CD14-positive monocyte (primary cell): Measurements from ENCODE around the gene NCBP1. TPM values are rescaled to one million over a fixed set of nuclear protein-coding genes. Genes with fewer than 3 reads are reported as not detected.

Experiments used
- DNase-seq, 3 donors: peaks; one replicate each; pipeline ENCODE4 v3.0.0-alpha.2; 2011 to 2022
- H2AFZ ChIP-seq: 2 replicates; pipeline ENCODE4 v1.6.0; 2012; ENCODE audit warnings: mild to moderate bottlenecking, low read depth, low read length, inconsistent platforms; ENCODE audit not compliant: insufficient read depth, poor library complexity, severe bottlenecking
- H3K27ac ChIP-seq, 2 donors: 1 replicate in 1 of 2; 2 replicates in 1 of 2; pipeline ENCODE4 v1.5.1; 2012 to 2013; ENCODE audit warnings: low read length in 2 of 2, control low read depth in 1 of 2, inconsistent platforms in 1 of 2, low read depth in 1 of 2, mild to moderate bottlenecking in 1 of 2
- H3K27me3 ChIP-seq, 2 donors: one replicate each; pipeline versions ENCODE4 v1.6.0 to v1.6.1; 2011 to 2013; ENCODE audit warnings: low read length in 2 of 2; ENCODE audit not compliant: control insufficient read depth in 2 of 2, insufficient read depth in 2 of 2
- H3K36me3 ChIP-seq, 2 donors: replicated peaks in 1 of 2; 1 replicate in 1 of 2; 2 replicates in 1 of 2; pipeline versions ENCODE4 v1.5.1 to v1.6.1; 2012 to 2013; ENCODE audit warnings: low read length in 2 of 2, control low read depth in 1 of 2, inconsistent platforms in 1 of 2, mild to moderate bottlenecking in 1 of 2; ENCODE audit not compliant: insufficient read depth in 2 of 2, control insufficient read depth in 1 of 2
- H3K4me1 ChIP-seq, 2 donors: 1 replicate in 1 of 2; 2 replicates in 1 of 2; pipeline versions ENCODE4 v1.5.1 to v1.6.1; 2012 to 2013; ENCODE audit warnings: low read length in 2 of 2, control low read depth in 1 of 2, inconsistent platforms in 1 of 2, mild to moderate bottlenecking in 1 of 2, moderate library complexity in 1 of 2; ENCODE audit not compliant: insufficient read depth in 2 of 2, control insufficient read depth in 1 of 2
- H3K4me2 ChIP-seq: replicated peaks from 2 replicates; pipeline ENCODE3; 2012; ENCODE audit warnings: low read length, moderate library complexity, mild to moderate bottlenecking; ENCODE audit not compliant: poor library complexity, severe bottlenecking; ENCODE audit errors: extremely low read depth
- H3K4me3 ChIP-seq, 3 experiments: fragments of 200-600 bp in 1 of 3; sonication (generic) in 1 of 3; replicated peaks in 1 of 3; 1 replicate in 2 of 3; 2 replicates in 1 of 3; pipeline ENCODE4 v1.5.1; 2011 to 2013; ENCODE audit warnings: low read length in 3 of 3, mild to moderate bottlenecking in 3 of 3, control low read depth in 2 of 3, low read depth in 2 of 3, inconsistent platforms in 1 of 3, moderate library complexity in 1 of 3
- H3K79me2 ChIP-seq: 2 replicates; pipeline ENCODE4 v1.6.0; 2012; ENCODE audit warnings: mild to moderate bottlenecking, control low read depth, inconsistent platforms, low read length, moderate library complexity; ENCODE audit not compliant: insufficient read depth
- H3K9ac ChIP-seq: 2 replicates; pipeline ENCODE4 v1.6.0; 2017; ENCODE audit warnings: low read length, mild to moderate bottlenecking; ENCODE audit not compliant: insufficient read depth, poor library complexity, severe bottlenecking
- H3K9me3 ChIP-seq, 2 donors: replicated peaks in 1 of 2; 1 replicate in 1 of 2; 2 replicates in 1 of 2; pipeline versions ENCODE4 v1.5.1 to v1.6.1; 2012 to 2013; ENCODE audit warnings: low read length in 2 of 2, control low read depth in 1 of 2; ENCODE audit not compliant: control insufficient read depth in 1 of 2, insufficient read depth in 1 of 2
- H4K20me1 ChIP-seq: 2 replicates; pipeline ENCODE4 v1.6.0; 2012; ENCODE audit warnings: mild to moderate bottlenecking, low read length, control low read depth, moderate library complexity; ENCODE audit not compliant: insufficient read depth
- H3K27ac Mint-ChIP-seq, 7 donors: one replicate each; pipeline ENCODE4 v1.8.0; 2020; ENCODE audit warnings: mild to moderate bottlenecking in 7 of 7, mixed read lengths in 7 of 7, moderate library complexity in 6 of 7, inconsistent platforms in 2 of 7
- H3K27me3 Mint-ChIP-seq, 3 donors: one replicate each; pipeline ENCODE4 v1.8.0; 2021 to 2022; ENCODE audit warnings: low read depth in 3 of 3, mild to moderate bottlenecking in 3 of 3, mixed read lengths in 3 of 3, moderate library complexity in 3 of 3, inconsistent platforms in 1 of 3
- H3K36me3 Mint-ChIP-seq, 2 donors: one replicate each; pipeline ENCODE4 v1.8.0; 2020; ENCODE audit warnings: mixed read lengths in 2 of 2, inconsistent platforms in 1 of 2, mild to moderate bottlenecking in 1 of 2
- H3K4me1 Mint-ChIP-seq: one replicate; pipeline ENCODE4 v1.8.0; 2020; ENCODE audit warnings: mild to moderate bottlenecking, mixed read lengths
- H3K4me3 Mint-ChIP-seq, 2 donors: one replicate each; pipeline ENCODE4 v1.8.0; 2020; ENCODE audit warnings: mild to moderate bottlenecking in 2 of 2, mixed read lengths in 2 of 2, moderate library complexity in 1 of 2
- H3K9me3 Mint-ChIP-seq, 7 donors: one replicate each; pipeline ENCODE4 v1.8.0; 2020 to 2022; ENCODE audit warnings: mixed read lengths in 7 of 7, mild to moderate bottlenecking in 6 of 7, moderate library complexity in 6 of 7, inconsistent platforms in 2 of 7
- CTCF ChIP-seq: fragments of 200-600 bp; IDR thresholded peaks from one replicate; pipeline ENCODE4 v1.8.0; 2022; ENCODE audit warnings: antibody characterized with exemption, mild to moderate bottlenecking
- WGBS: methylation state at CpG from one replicate; pipeline ENCODE4 v1.1.5; 2013; ENCODE audit warnings: missing lambda C conversion rate; ENCODE audit not compliant: insufficient coverage; 5-methylcytosine and 5-hydroxymethylcytosine counted together
- intact Hi-C, 2 donors: fragments of 100-400 bp; cut with micrococcal nuclease; formaldehyde crosslinking; loops; one replicate each; pipeline versions ENCODE4 v1.15.0 to v1.15.1; 2023
- polyA plus RNA-seq, 3 donors: library from polyadenylated mRNA; depleted of rRNA in 1 of 3; unstranded in 2 of 3; stranded (reverse) in 1 of 3; fragments of 300-500 nt in 2 of 3; fragments of >200 nt in 1 of 3; fragmentation: Illumina TruSeq in 2 of 3; gene quantifications; 1 replicate in 2 of 3; 2 replicates in 1 of 3; pipeline ENCODE4 v1.2.3, GENCODE V29; 2012 to 2021

Gene NCBP1
- polyA plus RNA-seq, 3 donors, result 8.9 to 15.8 (median 11.1) TPM

- TF ChIP-seq CTCF, result no peak
- Histone ChIP-seq H3K9me3 (no peaks in the 10 kb centered on the region), H2AFZ (no peak overlapping the region), H4K20me1 (no peaks in the 10 kb centered on the region), H3K4me2 (no peak overlapping the region), H3K4me3 (no peak overlapping the region), H3K27me3 (no peaks in the 10 kb centered on the region), H3K4me1 (peaks cover 2 to 8% of the 10 kb centered on the region in 2 donors), H3K36me3 (peaks cover 93 to 100% of the 10 kb centered on the region in 2 donors), H3K9ac (no peak overlapping the region), H3K79me2 (no peaks in the 10 kb centered on the region), H3K27ac (peak overlapping the region in 1 of 2 donors; percentile 49)
- DNase-seq, result peak in 2 of 3 donors; percentile 3 to 11
- no peak overlapping the region for H3K4me3 Mint-ChIP-seq
- peak overlapping the region in 3 of 7 donors; percentile 17 to 58 (median 41) for H3K27ac Mint-ChIP-seq
- H3K27me3 Mint-ChIP-seq, result no peaks in the 10 kb centered on the region
- H3K9me3 Mint-ChIP-seq, result peaks cover 0 to 3% (median 0%) of the 10 kb centered on the region in 7 donors
- intact Hi-C loops, result no loop called here
- peaks cover 87 to 98% of the 10 kb centered on the region in 2 donors for H3K36me3 Mint-ChIP-seq
- no CpG with 5 or more reads among the region's 5 CpGs for WGBS
- H3K4me1 Mint-ChIP-seq, result peaks cover 10% of the 10 kb centered on the region
Measured at GRCh38 chr9:97666907-97667686, 33.5 kb downstream of the NCBP1 start.

GRCh38 chr9:97668485-97668884 is 34.9 kb downstream of the NCBP1 start:
- H3K4me1 ChIP-seq, result peaks cover 2 to 8% of the 10 kb centered on the region in 2 donors
- no CpG with 5 or more reads among the region's 3 CpGs for WGBS
- peaks cover 94 to 100% of the 10 kb centered on the region in 2 donors for H3K36me3 ChIP-seq
- Mint-ChIP-seq H3K27me3 (no peaks in the 10 kb centered on the region), H3K27ac (no peak overlapping the region), H3K36me3 (peaks cover 85 to 98% of the 10 kb centered on the region in 2 donors), H3K9me3 (peaks cover 0 to 3% (median 0%) of the 10 kb centered on the region in 7 donors), H3K4me1 (peaks cover 10% of the 10 kb centered on the region), H3K4me3 (no peak overlapping the region)
- H3K9me3 ChIP-seq, result no peaks in the 10 kb centered on the region
- no peaks in the 10 kb centered on the region for H3K27me3 ChIP-seq
- intact Hi-C loops, result no loop called here
- H4K20me1 ChIP-seq, result no peaks in the 10 kb centered on the region
- H3K79me2 ChIP-seq, result no peaks in the 10 kb centered on the region
- DNase-seq, result no peak
- TF ChIP-seq CTCF, result no peak
- no peak overlapping the region for H3K4me3 ChIP-seq
- no peak overlapping the region for H3K4me2 ChIP-seq
- no peak overlapping the region for H2AFZ ChIP-seq
- no peak overlapping the region for H3K27ac ChIP-seq
- H3K9ac ChIP-seq, result no peak overlapping the region
